ENCODE measurements around the gene NOX3.

NOX3 gene

DNA sequence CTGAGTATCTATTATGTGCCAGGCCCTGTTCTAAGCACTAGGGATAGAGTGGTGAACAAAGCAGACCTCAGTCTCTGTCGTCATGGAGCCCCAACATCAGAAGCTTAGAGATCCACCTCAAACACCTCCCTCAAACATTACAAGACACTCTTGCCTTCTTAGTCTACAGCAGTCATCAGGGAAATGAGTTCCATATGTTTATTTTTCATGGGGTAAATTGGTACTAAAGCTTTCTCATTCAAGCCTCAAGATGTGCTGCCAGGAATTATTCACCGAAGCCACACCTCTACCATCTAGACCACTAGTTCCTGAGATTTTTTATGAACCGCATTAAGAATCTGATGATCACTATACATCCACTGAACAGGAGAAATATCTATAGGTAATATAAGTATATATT lies 82.4 kb downstream of the NOX3 start:
- H3K18ac ChIP-seq (ENCODE audit: low read length) = no peak overlapping the region
- H3K4ac ChIP-seq (ENCODE audit: low read depth, low read length) = no peak overlapping the region
- H3K23ac ChIP-seq (ENCODE audit: low read length) = no peak overlapping the region
- H4K12ac ChIP-seq (ENCODE audit: low read depth, low read length) = no peak overlapping the region
- H3K27me3 ChIP-seq (ENCODE audit: insufficient read depth, low read length) = no peaks in the 10 kb centered on the region
- no peak overlapping the region for H3K14ac ChIP-seq (ENCODE audit: low read length)
- no peaks in the 10 kb centered on the region for H3K9me3 ChIP-seq (ENCODE audit: insufficient read depth, low read depth, low read length)
- H3K4me3 ChIP-seq (ENCODE audit: low read depth, low read length) = no peak overlapping the region
- DNase-seq = no peak
- H3K36me3 ChIP-seq (ENCODE audit: control insufficient read depth in 1 of 2, insufficient read depth in 2 of 2, low read length in 2 of 2) = no peaks in the 10 kb centered on the region
- H2BK12ac ChIP-seq (ENCODE audit: low read length) = no peak overlapping the region
- H2AK5ac ChIP-seq (ENCODE audit: low read length) = no peak overlapping the region
- no peaks in the 10 kb centered on the region for H3K79me1 ChIP-seq (ENCODE audit: low read length)
- H2AFZ ChIP-seq (ENCODE audit: insufficient read depth, low read length, poor library complexity) = no peak overlapping the region
- no peak overlapping the region for H2BK5ac ChIP-seq (ENCODE audit: low read depth, low read length, poor library complexity)
- H3K27ac ChIP-seq (ENCODE audit: low read depth, low read length) = no peak overlapping the region
- no peak overlapping the region for H4K8ac ChIP-seq (ENCODE audit: low read depth, low read length)
- H3K4me1 ChIP-seq (ENCODE audit: control insufficient read depth in 1 of 2, insufficient read depth in 2 of 2, low read length in 2 of 2) = no peaks in the 10 kb centered on the region
- H2BK120ac ChIP-seq (ENCODE audit: insufficient read depth, low read length, poor library complexity) = no peak overlapping the region
- no peaks in the 10 kb centered on the region for H3K79me2 ChIP-seq (ENCODE audit: control insufficient read depth, insufficient read depth, low read length, poor library complexity)
- no peak overlapping the region for H3K9ac ChIP-seq (ENCODE audit: low read length)
- no CpG with 5 or more reads among the region's 3 CpGs for WGBS (ENCODE audit: extremely low coverage, insufficient coverage, insufficient read length)
- H4K91ac ChIP-seq (ENCODE audit: low read depth, low read length) = no peak overlapping the region
- H3K4me2 ChIP-seq (ENCODE audit: low read length) = no peak overlapping the region

DNA sequence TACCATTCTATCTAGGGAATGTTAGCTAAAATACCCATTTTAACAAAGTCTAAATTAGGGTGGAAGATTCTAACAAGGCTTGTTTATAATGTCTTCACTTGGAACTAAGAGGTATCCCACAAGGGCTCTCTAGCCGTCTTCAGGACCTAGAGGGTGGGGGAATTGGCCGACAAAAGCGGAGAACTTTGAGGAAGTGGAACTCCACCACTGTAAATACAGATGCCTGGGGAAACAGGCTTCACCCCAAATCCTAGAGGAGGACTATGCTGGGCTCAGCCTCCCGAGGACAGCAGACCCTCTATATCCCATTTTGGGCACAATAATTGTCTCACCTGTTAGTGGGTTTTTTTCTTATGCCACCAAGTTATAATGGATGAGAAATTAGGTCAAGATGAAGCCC lies 83.4 kb downstream of the NOX3 start:
- Histone ChIP-seq H3K9me3 (ENCODE audit: insufficient read depth, low read depth, low read length) (no peaks in the 10 kb centered on the region), H3K23ac (ENCODE audit: low read length) (no peak overlapping the region), H3K4me2 (ENCODE audit: low read length) (no peak overlapping the region), H4K12ac (ENCODE audit: low read depth, low read length) (no peak overlapping the region), H3K4ac (ENCODE audit: low read depth, low read length) (no peak overlapping the region), H3K79me2 (ENCODE audit: control insufficient read depth, insufficient read depth, low read length, poor library complexity) (no peaks in the 10 kb centered on the region), H3K27ac (ENCODE audit: low read depth, low read length) (no peak overlapping the region), H2AK5ac (ENCODE audit: low read length) (no peak overlapping the region), H3K14ac (ENCODE audit: low read length) (no peak overlapping the region), H3K79me1 (ENCODE audit: low read length) (no peaks in the 10 kb centered on the region), H4K8ac (ENCODE audit: low read depth, low read length) (no peak overlapping the region), H4K91ac (ENCODE audit: low read depth, low read length) (no peak overlapping the region), H3K18ac (ENCODE audit: low read length) (no peak overlapping the region), H2BK120ac (ENCODE audit: insufficient read depth, low read length, poor library complexity) (no peak overlapping the region), H3K36me3 (ENCODE audit: control insufficient read depth in 1 of 2, insufficient read depth in 2 of 2, low read length in 2 of 2) (no peaks in the 10 kb centered on the region), H3K9ac (ENCODE audit: low read length) (no peak overlapping the region), H3K4me3 (ENCODE audit: low read depth, low read length) (no peak overlapping the region), H2BK5ac (ENCODE audit: low read depth, low read length, poor library complexity) (no peak overlapping the region), H2AFZ (ENCODE audit: insufficient read depth, low read length, poor library complexity) (no peak overlapping the region), H3K4me1 (ENCODE audit: control insufficient read depth in 1 of 2, insufficient read depth in 2 of 2, low read length in 2 of 2) (no peaks in the 10 kb centered on the region), H2BK12ac (ENCODE audit: low read length) (no peak overlapping the region), H3K27me3 (ENCODE audit: insufficient read depth, low read length) (no peaks in the 10 kb centered on the region)
- no CpG with 5 or more reads among the region's 4 CpGs for WGBS (ENCODE audit: extremely low coverage, insufficient coverage, insufficient read length)
- DNase-seq = no peak

DNA sequence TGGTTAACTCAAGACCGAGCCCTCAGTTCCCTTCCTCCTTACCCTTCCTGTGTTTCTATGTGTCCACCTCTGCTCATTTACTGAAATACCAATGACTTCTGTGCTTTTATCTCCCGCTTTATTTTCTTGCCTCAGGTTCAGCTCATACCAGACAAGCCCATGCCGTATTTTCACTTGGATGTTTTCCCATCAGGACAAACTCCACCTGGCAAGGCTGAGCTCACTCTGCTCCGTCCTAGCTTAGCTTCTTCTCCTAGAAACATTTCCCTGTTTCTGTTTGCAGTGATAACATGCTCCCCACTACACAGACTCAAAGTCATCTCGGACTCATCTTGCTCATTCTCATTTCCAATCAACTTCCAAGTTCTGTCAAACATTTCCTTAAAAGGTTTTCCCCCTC lies 84.4 kb downstream of the NOX3 start:
- Histone ChIP-seq H2BK5ac (ENCODE audit: low read depth, low read length, poor library complexity) (no peak overlapping the region), H3K4me1 (ENCODE audit: control insufficient read depth in 1 of 2, insufficient read depth in 2 of 2, low read length in 2 of 2) (no peaks in the 10 kb centered on the region), H3K4ac (ENCODE audit: low read depth, low read length) (no peak overlapping the region), H4K8ac (ENCODE audit: low read depth, low read length) (no peak overlapping the region), H2BK120ac (ENCODE audit: insufficient read depth, low read length, poor library complexity) (no peak overlapping the region), H3K14ac (ENCODE audit: low read length) (no peak overlapping the region), H4K91ac (ENCODE audit: low read depth, low read length) (no peak overlapping the region), H3K18ac (ENCODE audit: low read length) (no peak overlapping the region), H3K27me3 (ENCODE audit: insufficient read depth, low read length) (no peaks in the 10 kb centered on the region), H3K23ac (ENCODE audit: low read length) (no peak overlapping the region), H3K4me3 (ENCODE audit: low read depth, low read length) (no peak overlapping the region), H2AFZ (ENCODE audit: insufficient read depth, low read length, poor library complexity) (no peak overlapping the region), H3K9ac (ENCODE audit: low read length) (no peak overlapping the region), H2BK12ac (ENCODE audit: low read length) (no peak overlapping the region), H3K9me3 (ENCODE audit: insufficient read depth, low read depth, low read length) (no peaks in the 10 kb centered on the region), H4K12ac (ENCODE audit: low read depth, low read length) (no peak overlapping the region), H3K4me2 (ENCODE audit: low read length) (no peak overlapping the region), H3K79me1 (ENCODE audit: low read length) (no peaks in the 10 kb centered on the region), H2AK5ac (ENCODE audit: low read length) (no peak overlapping the region), H3K27ac (ENCODE audit: low read depth, low read length) (no peak overlapping the region), H3K36me3 (ENCODE audit: control insufficient read depth in 1 of 2, insufficient read depth in 2 of 2, low read length in 2 of 2) (no peaks in the 10 kb centered on the region), H3K79me2 (ENCODE audit: control insufficient read depth, insufficient read depth, low read length, poor library complexity) (no peaks in the 10 kb centered on the region)
- no peak for DNase-seq
- no CpG with 5 or more reads among the region's 5 CpGs for WGBS (ENCODE audit: extremely low coverage, insufficient coverage, insufficient read length)

DNA sequence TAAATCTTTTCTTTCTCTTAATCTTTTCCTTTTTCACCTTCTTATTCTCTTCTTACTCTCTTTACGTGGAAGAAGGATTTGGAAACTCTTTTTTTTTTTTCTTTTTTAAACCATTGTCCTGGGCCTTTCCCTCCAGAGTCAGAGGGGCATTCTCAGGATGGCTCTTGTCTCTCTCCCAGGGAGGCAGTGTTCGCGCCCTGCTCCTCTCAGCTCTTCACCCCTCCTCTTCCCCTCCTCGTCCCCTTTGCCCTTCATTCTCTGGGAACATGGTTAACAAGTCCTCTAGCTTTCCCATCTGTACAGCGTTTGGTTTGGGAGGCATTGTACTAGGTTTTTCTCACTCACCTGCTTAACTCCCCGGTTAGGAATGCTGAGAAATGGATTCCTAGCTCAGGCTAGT lies 89.3 kb downstream of the NOX3 start:
- H3K36me3 ChIP-seq (ENCODE audit: control insufficient read depth in 1 of 2, insufficient read depth in 2 of 2, low read length in 2 of 2) = no peaks in the 10 kb centered on the region
- no CpG with 5 or more reads among the region's 6 CpGs for WGBS (ENCODE audit: extremely low coverage, insufficient coverage, insufficient read length)
- no peak for DNase-seq

More for the DNA sequence above, 89.3 kb downstream of the NOX3 start:
- no peak overlapping the region for H2BK120ac ChIP-seq (ENCODE audit: insufficient read depth, low read length, poor library complexity)
- H4K91ac ChIP-seq (ENCODE audit: low read depth, low read length) = no peak overlapping the region
- no peak overlapping the region for H2BK5ac ChIP-seq (ENCODE audit: low read depth, low read length, poor library complexity)
- H3K27ac ChIP-seq (ENCODE audit: low read depth, low read length) = no peak overlapping the region
- no peak overlapping the region for H3K18ac ChIP-seq (ENCODE audit: low read length)
- H3K4me2 ChIP-seq (ENCODE audit: low read length) = no peak overlapping the region
- H3K27me3 ChIP-seq (ENCODE audit: insufficient read depth, low read length) = no peaks in the 10 kb centered on the region
- no peaks in the 10 kb centered on the region for H3K4me1 ChIP-seq (ENCODE audit: control insufficient read depth in 1 of 2, insufficient read depth in 2 of 2, low read length in 2 of 2)
- no peaks in the 10 kb centered on the region for H3K9me3 ChIP-seq (ENCODE audit: insufficient read depth, low read depth, low read length)
- no peaks in the 10 kb centered on the region for H3K79me2 ChIP-seq (ENCODE audit: control insufficient read depth, insufficient read depth, low read length, poor library complexity)
- no peak overlapping the region for H2AFZ ChIP-seq (ENCODE audit: insufficient read depth, low read length, poor library complexity)
- no peak overlapping the region for H3K9ac ChIP-seq (ENCODE audit: low read length)
- H3K14ac ChIP-seq (ENCODE audit: low read length) = no peak overlapping the region
- H3K4ac ChIP-seq (ENCODE audit: low read depth, low read length) = no peak overlapping the region
- no peaks in the 10 kb centered on the region for H3K79me1 ChIP-seq (ENCODE audit: low read length)
- no peak overlapping the region for H4K12ac ChIP-seq (ENCODE audit: low read depth, low read length)
- no peak overlapping the region for H2AK5ac ChIP-seq (ENCODE audit: low read length)
- no peak overlapping the region for H3K23ac ChIP-seq (ENCODE audit: low read length)
- no peak overlapping the region for H3K4me3 ChIP-seq (ENCODE audit: low read depth, low read length)
- H2BK12ac ChIP-seq (ENCODE audit: low read length) = no peak overlapping the region
- no peak overlapping the region for H4K8ac ChIP-seq (ENCODE audit: low read depth, low read length)

Data from trophoblast cell (in vitro differentiated cells and primary cell).